Memory B cell (primary cell): ENCODE data around the gene HOXD3.

Experiments used
- ATAC-seq: fragments of 150-1000 bp; cut with Tn5 transposase; 2 replicates; pipeline ENCODE4 v1.10.0; 2021; ENCODE audit warnings: low read depth, mild to moderate bottlenecking, moderate library complexity
- DNase-seq, 2 donors: peaks; one replicate each; pipeline ENCODE4 v3.0.0; 2022; ENCODE audit warnings: low spot score in 2 of 2
- H3K27ac Mint-ChIP-seq: one replicate; pipeline ENCODE4 v1.8.0; 2022; ENCODE audit warnings: mild to moderate bottlenecking, moderate library complexity, mixed read lengths
- H3K27me3 Mint-ChIP-seq: one replicate; pipeline ENCODE4 v1.8.0; 2022; ENCODE audit warnings: mixed read lengths
- H3K36me3 Mint-ChIP-seq: one replicate; pipeline ENCODE4 v1.8.0; 2022; ENCODE audit warnings: mild to moderate bottlenecking, mixed read lengths
- H3K4me1 Mint-ChIP-seq: one replicate; pipeline ENCODE4 v1.8.0; 2022; ENCODE audit warnings: mixed read lengths
- H3K4me3 Mint-ChIP-seq: one replicate; pipeline ENCODE4 v1.8.0; 2022; ENCODE audit warnings: mild to moderate bottlenecking, moderate library complexity, mixed read lengths
- H3K9me3 Mint-ChIP-seq: one replicate; pipeline ENCODE4 v1.8.0; 2022; ENCODE audit warnings: mixed read lengths

Gene HOXD3

GRCh38 chr2:176193048-176193447, 35.9 kb downstream of the HOXD3 start:
- Mint-ChIP-seq H3K27me3 (peaks cover 19% of the 10 kb centered on the region), H3K4me1 (peaks cover 6% of the 10 kb centered on the region), H3K4me3 (no peak overlapping the region), H3K27ac (no peak overlapping the region), H3K36me3 (no peaks in the 10 kb centered on the region), H3K9me3 (no peaks in the 10 kb centered on the region)
- no peak for DNase-seq
- ATAC-seq, result no peak

- no peak overlapping the region for H3K4me3 Mint-ChIP-seq
- ATAC-seq (no peak), DNase-seq (no peak)
- H3K4me1 Mint-ChIP-seq, result no peaks in the 10 kb centered on the region
- no peaks in the 10 kb centered on the region for H3K36me3 Mint-ChIP-seq
- peaks cover 3% of the 10 kb centered on the region for H3K9me3 Mint-ChIP-seq
- peaks cover 14% of the 10 kb centered on the region for H3K27me3 Mint-ChIP-seq
- no peak overlapping the region for H3K27ac Mint-ChIP-seq
These were observed 42.8 kb downstream of the HOXD3 start for GRCh38 chr2:176199902-176200301.

GRCh38 chr2:176200971-176201370, 43.9 kb downstream of the HOXD3 start:
- Mint-ChIP-seq H3K4me1 (no peaks in the 10 kb centered on the region), H3K4me3 (no peak overlapping the region), H3K27me3 (peaks cover 12% of the 10 kb centered on the region), H3K36me3 (no peaks in the 10 kb centered on the region), H3K9me3 (peaks cover 3% of the 10 kb centered on the region), H3K27ac (no peak overlapping the region)
- DNase-seq (no peak), ATAC-seq (no peak)

- Mint-ChIP-seq H3K9me3 (peaks cover 3% of the 10 kb centered on the region), H3K27ac (no peak overlapping the region), H3K27me3 (peaks cover 4% of the 10 kb centered on the region), H3K36me3 (no peaks in the 10 kb centered on the region), H3K4me1 (no peaks in the 10 kb centered on the region), H3K4me3 (no peak overlapping the region)
- DNase-seq, result no peak
- no peak for ATAC-seq
These were observed 45.4 kb downstream of the HOXD3 start for GRCh38 chr2:176202491-176202890.

GRCh38 chr2:176205126-176205525, 48.0 kb downstream of the HOXD3 start:
- Mint-ChIP-seq H3K27me3 (peaks cover 2% of the 10 kb centered on the region), H3K4me1 (no peaks in the 10 kb centered on the region), H3K9me3 (peaks cover 3% of the 10 kb centered on the region), H3K27ac (no peak overlapping the region), H3K36me3 (no peaks in the 10 kb centered on the region), H3K4me3 (no peak overlapping the region)
- DNase-seq (no peak), ATAC-seq (no peak)

- peaks cover 3% of the 10 kb centered on the region for H3K9me3 Mint-ChIP-seq
These were observed 49.0 kb downstream of the HOXD3 start for GRCh38 chr2:176206136-176206535.

GRCh38 chr2:176206682-176207081, 49.6 kb downstream of the HOXD3 start:
- no peak for DNase-seq
- H3K9me3 Mint-ChIP-seq, result peaks cover 3% of the 10 kb centered on the region
- ATAC-seq, result no peak
- H3K4me1 Mint-ChIP-seq, result no peaks in the 10 kb centered on the region
- no peak overlapping the region for H3K27ac Mint-ChIP-seq
- H3K36me3 Mint-ChIP-seq, result no peaks in the 10 kb centered on the region
- no peak overlapping the region for H3K4me3 Mint-ChIP-seq
- peaks cover 6% of the 10 kb centered on the region for H3K27me3 Mint-ChIP-seq

More at GRCh38 chr2:176206136-176206535, 49.0 kb downstream of the HOXD3 start:
- H3K27me3 Mint-ChIP-seq, result peaks cover 6% of the 10 kb centered on the region
- ATAC-seq (no peak), DNase-seq (no peak)
- no peak overlapping the region for H3K4me3 Mint-ChIP-seq
- H3K4me1 Mint-ChIP-seq, result no peaks in the 10 kb centered on the region
- no peaks in the 10 kb centered on the region for H3K36me3 Mint-ChIP-seq
- H3K27ac Mint-ChIP-seq, result no peak overlapping the region

GRCh38 chr2:176211110-176211509, 54.0 kb downstream of the HOXD3 start:
- Mint-ChIP-seq H3K27ac (no peak overlapping the region), H3K36me3 (no peaks in the 10 kb centered on the region), H3K4me3 (no peak overlapping the region), H3K27me3 (peaks cover 6% of the 10 kb centered on the region), H3K9me3 (no peaks in the 10 kb centered on the region), H3K4me1 (no peaks in the 10 kb centered on the region)
- ATAC-seq (no peak), DNase-seq (no peak)

GRCh38 chr2:176212276-176212675, 55.2 kb downstream of the HOXD3 start:
- no peaks in the 10 kb centered on the region for H3K9me3 Mint-ChIP-seq
- H3K36me3 Mint-ChIP-seq, result no peaks in the 10 kb centered on the region
- DNase-seq (no peak), ATAC-seq (no peak)
- peaks cover 6% of the 10 kb centered on the region for H3K27me3 Mint-ChIP-seq
- H3K4me1 Mint-ChIP-seq, result no peaks in the 10 kb centered on the region
- H3K4me3 Mint-ChIP-seq, result no peak overlapping the region
- no peak overlapping the region for H3K27ac Mint-ChIP-seq

- Mint-ChIP-seq H3K9me3 (no peaks in the 10 kb centered on the region), H3K27me3 (peaks cover 6% of the 10 kb centered on the region), H3K4me1 (no peaks in the 10 kb centered on the region), H3K4me3 (no peak overlapping the region), H3K27ac (no peak overlapping the region), H3K36me3 (no peaks in the 10 kb centered on the region)
- ATAC-seq (no peak), DNase-seq (no peak)
These were observed 56.3 kb downstream of the HOXD3 start for GRCh38 chr2:176213406-176213805.
